KMS-11 (cell line): ENCODE data around the gene DENND1A.

Source experiments
- H2AFZ ChIP-seq: fragments of 200-600 bp; sonication (generic); 2 replicates; pipeline ENCODE4 v1.6.1; 2016; ENCODE audit warnings: antibody characterized with exemption, mixed run types, low read depth
- H3K27ac ChIP-seq: fragments of 200-600 bp; sonication (generic); 2 replicates; pipeline ENCODE4 v1.6.1; 2016; ENCODE audit warnings: mild to moderate bottlenecking, mixed run types
- H3K27me3 ChIP-seq: fragments of 200-600 bp; sonication (generic); 2 replicates; pipeline ENCODE4 v1.6.1; 2017; ENCODE audit warnings: mild to moderate bottlenecking, low read depth, mixed run types, moderate library complexity; ENCODE audit not compliant: insufficient read depth
- H3K36me3 ChIP-seq: fragments of 200-600 bp; sonication (generic); 2 replicates; pipeline ENCODE4 v1.6.1; 2017; ENCODE audit warnings: mild to moderate bottlenecking, mixed run types; ENCODE audit not compliant: insufficient read depth
- H3K4me1 ChIP-seq: fragments of 200-600 bp; sonication (generic); 2 replicates; pipeline ENCODE4 v1.6.1; 2016; ENCODE audit warnings: mild to moderate bottlenecking, low read depth, mixed run types; ENCODE audit not compliant: poor library complexity, severe bottlenecking
- H3K4me2 ChIP-seq: fragments of 200-600 bp; sonication (generic); 2 replicates; pipeline ENCODE4 v1.7.0; 2016; ENCODE audit warnings: mild to moderate bottlenecking, mixed run types
- H3K4me3 ChIP-seq: fragments of 200-600 bp; sonication (generic); IDR thresholded peaks from 2 replicates; pipeline ENCODE4 v1.6.1; 2017; ENCODE audit warnings: low read depth, low read length, mixed read lengths; ENCODE audit not compliant: insufficient read depth
- H3K79me2 ChIP-seq: fragments of 200-600 bp; sonication (generic); 2 replicates; pipeline ENCODE4 v1.6.1; 2016; ENCODE audit warnings: low read depth, mixed run types; ENCODE audit not compliant: insufficient read depth
- H3K9ac ChIP-seq: fragments of 200-600 bp; sonication (generic); 2 replicates; pipeline ENCODE4 v1.6.1; 2016; ENCODE audit warnings: mild to moderate bottlenecking, mixed run types
- H4K20me1 ChIP-seq: fragments of 200-600 bp; sonication (generic); 2 replicates; pipeline ENCODE4 v1.6.1; 2016; ENCODE audit warnings: mild to moderate bottlenecking, mixed run types; ENCODE audit not compliant: insufficient read depth
- CTCF ChIP-seq: fragments of 200-600 bp; sonication (generic); conservative IDR thresholded peaks from 2 replicates; pipeline ENCODE4 v1.6.1; 2017; ENCODE audit warnings: low read depth, mild to moderate bottlenecking, antibody characterized with exemption, low read length, moderate library complexity, mixed read lengths

DENND1A gene

GRCh38 chr9:123775289-123776284 is 154.3 kb downstream of the DENND1A start:
- Histone ChIP-seq H2AFZ (no peak overlapping the region), H3K4me1 (no peaks in the 10 kb centered on the region), H3K4me3 (no peak overlapping the region), H3K27me3 (no peaks in the 10 kb centered on the region), H3K4me2 (no peak overlapping the region), H3K36me3 (no peaks in the 10 kb centered on the region), H3K79me2 (no peaks in the 10 kb centered on the region), H3K9ac (no peak overlapping the region), H3K27ac (no peak overlapping the region), H4K20me1 (no peaks in the 10 kb centered on the region)
- no peak for TF ChIP-seq CTCF

GRCh38 chr9:123773783-123774182 is 156.1 kb downstream of the DENND1A start:
- H3K27me3 ChIP-seq, result no peaks in the 10 kb centered on the region
- no peak for TF ChIP-seq CTCF
- H3K79me2 ChIP-seq, result no peaks in the 10 kb centered on the region
- no peaks in the 10 kb centered on the region for H3K36me3 ChIP-seq
- no peaks in the 10 kb centered on the region for H3K4me1 ChIP-seq
- H3K9ac ChIP-seq, result no peak overlapping the region
- H3K27ac ChIP-seq, result no peak overlapping the region
- H2AFZ ChIP-seq, result no peak overlapping the region
- H4K20me1 ChIP-seq, result no peaks in the 10 kb centered on the region
- no peak overlapping the region for H3K4me2 ChIP-seq
- H3K4me3 ChIP-seq, result no peak overlapping the region

GRCh38 chr9:123772967-123773366 is 157.0 kb downstream of the DENND1A start:
- Histone ChIP-seq H3K9ac (no peak overlapping the region), H3K27me3 (no peaks in the 10 kb centered on the region), H3K27ac (no peak overlapping the region), H3K36me3 (no peaks in the 10 kb centered on the region), H3K79me2 (no peaks in the 10 kb centered on the region), H4K20me1 (no peaks in the 10 kb centered on the region), H3K4me1 (no peaks in the 10 kb centered on the region), H3K4me2 (no peak overlapping the region), H2AFZ (no peak overlapping the region), H3K4me3 (no peak overlapping the region)
- no peak for TF ChIP-seq CTCF

- no peaks in the 10 kb centered on the region for H3K27me3 ChIP-seq
- H4K20me1 ChIP-seq, result no peaks in the 10 kb centered on the region
- H3K4me3 ChIP-seq, result no peak overlapping the region
- no peak overlapping the region for H3K27ac ChIP-seq
- TF ChIP-seq CTCF, result no peak
- H3K9ac ChIP-seq, result no peak overlapping the region
- H3K4me1 ChIP-seq, result no peaks in the 10 kb centered on the region
- H2AFZ ChIP-seq, result no peak overlapping the region
- H3K4me2 ChIP-seq, result no peak overlapping the region
- H3K79me2 ChIP-seq, result no peaks in the 10 kb centered on the region
- no peaks in the 10 kb centered on the region for H3K36me3 ChIP-seq
Measured at GRCh38 chr9:123772374-123772773, 157.6 kb downstream of the DENND1A start.
